Spleen (tissue), 13 donors: ENCODE measurements around the gene ZNF263. TPM values are rescaled to one million over a fixed set of nuclear protein-coding genes. Genes with fewer than 3 reads are reported as not detected.

Source experiments
- DNase-seq: peaks from one replicate; pipeline ENCODE4 v3.0.0-alpha.2; 2020
- H3K27ac ChIP-seq, 8 donors: fragments of 200-600 bp; sonication (generic) in 7 of 8; 1 replicate in 4 of 8; 2 replicates in 4 of 8; pipeline versions ENCODE4 v1.5.0 to v1.8.0; 2016 to 2021; ENCODE audit warnings: inconsistent platforms in 4 of 8, mild to moderate bottlenecking in 4 of 8, moderate library complexity in 1 of 8
- H3K27me3 ChIP-seq, 7 donors: fragments of 200-600 bp; sonication (generic) in 6 of 7; replicated peaks in 1 of 7; 1 replicate in 4 of 7; 2 replicates in 3 of 7; pipeline versions ENCODE4 v1.5.0 to v1.8.0; 2016 to 2021; ENCODE audit warnings: inconsistent platforms in 3 of 7, mild to moderate bottlenecking in 1 of 7
- H3K36me3 ChIP-seq, 6 donors: fragments of 200-600 bp; sonication (generic) in 5 of 6; 1 replicate in 4 of 6; 2 replicates in 2 of 6; pipeline versions ENCODE4 v1.5.0 to v1.8.0; 2016 to 2021; ENCODE audit warnings: inconsistent platforms in 2 of 6
- H3K4me1 ChIP-seq, 6 donors: fragments of 200-600 bp; sonication (generic) in 5 of 6; 1 replicate in 3 of 6; 2 replicates in 3 of 6; pipeline versions ENCODE4 v1.5.0 to v1.8.0; 2016 to 2021; ENCODE audit warnings: inconsistent platforms in 3 of 6
- H3K4me3 ChIP-seq, 8 donors: fragments of 200-600 bp; sonication (generic) in 7 of 8; 1 replicate in 4 of 8; 2 replicates in 4 of 8; pipeline versions ENCODE4 v1.5.0 to v1.8.0; 2016 to 2021; ENCODE audit warnings: inconsistent platforms in 4 of 8, mild to moderate bottlenecking in 4 of 8, moderate library complexity in 2 of 8
- H3K9me3 ChIP-seq, 8 donors: fragments of 200-600 bp; sonication (generic) in 7 of 8; 1 replicate in 4 of 8; 2 replicates in 4 of 8; pipeline versions ENCODE4 v1.5.0 to v1.8.0; 2016 to 2021; ENCODE audit warnings: inconsistent platforms in 4 of 8
- CTCF ChIP-seq, 11 experiments: fragments of 200-600 bp in 7 of 11; fragments of 450-650 bp in 4 of 11; sonication (generic) in 4 of 11; IDR thresholded peaks in 8 of 11; conservative IDR thresholded peaks in 3 of 11; 1 replicate in 7 of 11; 2 replicates in 4 of 11; pipeline versions ENCODE4 v1.4.0 to v1.8.0; 2016 to 2021; ENCODE audit warnings: antibody characterized with exemption in 11 of 11, inconsistent platforms in 4 of 11, mild to moderate bottlenecking in 1 of 11
- POLR2A ChIP-seq, 3 donors: fragments of 450-650 bp; IDR thresholded peaks; one replicate each; pipeline ENCODE4 v1.5.1; 2017; ENCODE audit warnings: antibody characterized with exemption in 3 of 3, mild to moderate bottlenecking in 1 of 3
- POLR2AphosphoS5 ChIP-seq, 3 donors: sonication (generic); formaldehyde crosslinking; IDR thresholded peaks; one replicate each; pipeline ENCODE4 v1.5.1; 2017; ENCODE audit warnings: antibody characterized with exemption in 3 of 3
- WGBS, 5 donors: extraction: QIAGEN DNeasy Blood & Tissue Kit in 3 of 5; methylation state at CpG; one replicate each; pipeline versions ENCODE4 v1.1.5 to v1.1.7; 2013 to 2018; 5-methylcytosine and 5-hydroxymethylcytosine counted together
- intact Hi-C: fragments of 100-400 bp; cut with DNase I; formaldehyde crosslinking; loops from one replicate; pipeline ENCODE4 v1.15.0; 2023; ENCODE audit warnings: low total_unique reads
- long read RNA-seq, 2 donors: transcript quantifications; one replicate each; lab custom pipeline, GENCODE V29; 2026
- polyA plus RNA-seq, 3 donors: library from polyadenylated mRNA; stranded (reverse); fragments of 200-250 nt; gene quantifications; one replicate each; pipeline ENCODE4 v1.2.1, GENCODE V29; 2013
- total RNA-seq, 7 donors: library from RNA; depleted of rRNA in 3 of 7; stranded (reverse); fragments of >200 nt in 3 of 7; fragmentation: NEBNext Ultra II Directional in 4 of 7; extraction: Animal tissue kit (Norgen Biotek cat#: 25700) in 4 of 7; gene quantifications; one replicate each; pipeline versions ENCODE4 v1.1.0 to v1.2.1, GENCODE V29; 2016 to 2021
- donor health status: healthy with polysubstance abuse.
- donor health status: DM: no; HTN: no; CAD: no; lungs with moderate emphysema.
- donor health status: DM: no; HTN: no; CAD: no.
- donor health status: Bipolar disorder and iron deficiency.
- donor health status: healthy.
- donor health status: DM: no; HTN: no; CAD: no.
- donor health status: DM: yes; HTN: yes; CAD: no.

Gene ZNF263
- total RNA-seq (10 to 100 TPM; 27.8 to 51.9 (median 39.1) TPM), polyA plus RNA-seq (10 to 100 TPM; 16.0 to 21.6 (median 19.8) TPM)
- long read RNA-seq, donor 1, partial matches to known transcripts: 0 of 4 reads
- long read RNA-seq, donor 1, other reads (novel, unspliced or antisense): 0 of 4 reads
- long read RNA-seq, donor 2, partial matches to known transcripts: 5 of 9 reads
- long read RNA-seq, donor 2, other reads (novel, unspliced or antisense): 0 of 9 reads

GRCh38 chr16:3282730-3283542, at the start of gene ZNF263:
Gene ZNF263, plus strand, starts transcription at chr16:3283491. Its CDS starts 328 bp downstream, at chr16:3283819.
- Histone ChIP-seq H3K4me3 (peak within 1 kb of the TSS; percentile 77 to 99 (median 96)), H3K27me3 (no peaks in the 10 kb centered on the region), H3K4me1 (peaks cover 17 to 46% (median 37%) of the 10 kb centered on the region in 6 donors), H3K36me3 (peaks cover 0 to 35% (median 28%) of the 10 kb centered on the region in 6 donors), H3K27ac (peak within 1 kb of the TSS; percentile 97 to 100 (median 100)), H3K9me3 (peaks cover 0 to 34% (median 24%) of the 10 kb centered on the region in 8 donors)
- TF ChIP-seq POLR2A (IDR thresholded peaks at IDR 0.05) (peak in 2 of 3 donors; percentile 4 to 36), POLR2AphosphoS5 (IDR thresholded peaks at IDR 0.05) (peak; percentile 89 to 93 (median 91)), CTCF (IDR thresholded peaks at IDR 0.05 in 8 of 11, conservative IDR thresholded peaks at IDR 0.05 in 3 of 11) (peak in 4 of 11 experiments; percentile 9 to 19 (median 14))
- peak; percentile 97 for DNase-seq
- intact Hi-C loops: loop anchor here (10.0 kb wide), 1 partner anchor 222 kb away; the partner anchor contains the start of gene CLUAP1
- 0 to 1% (median 0%) methylated on average over 40 to 72 of the region's 72 CpGs for WGBS, 5 donors

GRCh38 chr16:3234543-3234856, 48.8 kb upstream of the ZNF263 start:
- Histone ChIP-seq H3K27ac (peak overlapping the region; percentile 94 to 100 (median 98)), H3K4me3 (peak overlapping the region; percentile 73 to 96 (median 82)), H3K9me3 (peaks cover 0 to 37% (median 22%) of the 10 kb centered on the region in 8 donors), H3K4me1 (peaks cover 7 to 24% (median 21%) of the 10 kb centered on the region in 6 donors), H3K36me3 (peaks cover 17 to 42% (median 35%) of the 10 kb centered on the region in 6 donors), H3K27me3 (no peaks in the 10 kb centered on the region)
- intact Hi-C loops: no loop called here
- WGBS, 5 donors: 2 to 5% (median 3%) methylated on average over 9 to 18 of the region's 18 CpGs
- TF ChIP-seq CTCF (IDR thresholded peaks at IDR 0.05 in 8 of 11, conservative IDR thresholded peaks at IDR 0.05 in 3 of 11) (no peak), POLR2A (IDR thresholded peaks at IDR 0.05) (no peak), POLR2AphosphoS5 (IDR thresholded peaks at IDR 0.05) (no peak)
- DNase-seq: no peak

- peak within 1 kb of the TSS; percentile 73 to 96 (median 82) for H3K4me3 ChIP-seq
- H3K27ac ChIP-seq: peak within 1 kb of the TSS; percentile 94 to 100 (median 98)
- H3K9me3 ChIP-seq: peaks cover 0 to 32% (median 17%) of the 10 kb centered on the region in 8 donors
- TF ChIP-seq CTCF (IDR thresholded peaks at IDR 0.05 in 8 of 11, conservative IDR thresholded peaks at IDR 0.05 in 3 of 11): peak in 1 of 11 experiments; percentile 21
- peak; percentile 95 to 97 (median 95) for TF ChIP-seq POLR2AphosphoS5 (IDR thresholded peaks at IDR 0.05)
- TF ChIP-seq POLR2A (IDR thresholded peaks at IDR 0.05): peak in 2 of 3 donors; percentile 24 to 44
- intact Hi-C loops: no loop called here
- peaks cover 7 to 24% (median 21%) of the 10 kb centered on the region in 6 donors for H3K4me1 ChIP-seq
- H3K27me3 ChIP-seq: no peaks in the 10 kb centered on the region
- 0 to 1% (median 0%) methylated on average over 22 to 55 of the region's 59 CpGs for WGBS, 5 donors
- H3K36me3 ChIP-seq: peaks cover 16 to 37% (median 30%) of the 10 kb centered on the region in 6 donors
- DNase-seq: peak; percentile 99
These were observed 48.3 kb upstream of the ZNF263 start, which contains the start of gene ZNF200 for GRCh38 chr16:3234857-3235561. Gene ZNF200, minus strand, starts transcription at chr16:3235158. Its CDS starts 1,403 bp downstream, at chr16:3233755.
